ENCODE data around the gene EFCAB12.

Gene EFCAB12

GRCh38 chr3:129428376-129429079, at the start of gene EFCAB12:
EFCAB12 (minus strand) TSS chr3:129428636; CDS start chr3:129428488, 148 bp downstream.
- no peak for DNase-seq (ENCODE audit: low read depth)

GRCh38 chr3:129476586-129476985, 48.1 kb upstream of the EFCAB12 start:
- no peak for DNase-seq (ENCODE audit: low read depth)

- no peak for DNase-seq (ENCODE audit: low read depth)
Measured at GRCh38 chr3:129475863-129476262, 47.4 kb upstream of the EFCAB12 start.

- no peak for DNase-seq (ENCODE audit: low read depth)
Measured at GRCh38 chr3:129474984-129475804, 46.8 kb upstream of the EFCAB12 start.

- no peak for DNase-seq (ENCODE audit: low read depth)
Measured at GRCh38 chr3:129473769-129474152, 45.3 kb upstream of the EFCAB12 start.

GRCh38 chr3:129473067-129473768, 44.8 kb upstream of the EFCAB12 start:
- no peak for DNase-seq (ENCODE audit: low read depth)

- no peak for DNase-seq (ENCODE audit: low read depth)
Measured at GRCh38 chr3:129470861-129471260, 42.4 kb upstream of the EFCAB12 start.

GRCh38 chr3:129469026-129469425, 40.6 kb upstream of the EFCAB12 start:
- DNase-seq (ENCODE audit: low read depth): no peak

GRCh38 chr3:129467932-129468331, 39.5 kb upstream of the EFCAB12 start:
- no peak for DNase-seq (ENCODE audit: low read depth)

GRCh38 chr3:129463716-129464115, 35.3 kb upstream of the EFCAB12 start:
- DNase-seq (ENCODE audit: low read depth): no peak

GRCh38 chr3:129463094-129463493, 34.7 kb upstream of the EFCAB12 start:
- DNase-seq (ENCODE audit: low read depth): no peak

GRCh38 chr3:129462361-129462968, 34.0 kb upstream of the EFCAB12 start:
- DNase-seq (ENCODE audit: low read depth): no peak

- DNase-seq (ENCODE audit: low read depth): no peak
Measured at GRCh38 chr3:129461461-129462146, 33.2 kb upstream of the EFCAB12 start.

- DNase-seq (ENCODE audit: low read depth): peak; percentile 51
Measured at GRCh38 chr3:129461022-129461421, 32.6 kb upstream of the EFCAB12 start.

- no peak for DNase-seq (ENCODE audit: low read depth)
Measured at GRCh38 chr3:129460572-129460971, 32.1 kb upstream of the EFCAB12 start.

GRCh38 chr3:129460155-129460554, 31.7 kb upstream of the EFCAB12 start:
- no peak for DNase-seq (ENCODE audit: low read depth)

- no peak for DNase-seq (ENCODE audit: low read depth)
Measured at GRCh38 chr3:129453732-129454131, 25.3 kb upstream of the EFCAB12 start.

GRCh38 chr3:129449279-129450115, 21.1 kb upstream of the EFCAB12 start:
- no peak for DNase-seq (ENCODE audit: low read depth)

GRCh38 chr3:129448186-129448895, 19.9 kb upstream of the EFCAB12 start:
- DNase-seq (ENCODE audit: low read depth): no peak

- no peak for DNase-seq (ENCODE audit: low read depth)
Measured at GRCh38 chr3:129446926-129447325, 18.5 kb upstream of the EFCAB12 start.

Measured in GM04503 (cell line).